ENCODE results near the gene RBMS3.

DNA sequence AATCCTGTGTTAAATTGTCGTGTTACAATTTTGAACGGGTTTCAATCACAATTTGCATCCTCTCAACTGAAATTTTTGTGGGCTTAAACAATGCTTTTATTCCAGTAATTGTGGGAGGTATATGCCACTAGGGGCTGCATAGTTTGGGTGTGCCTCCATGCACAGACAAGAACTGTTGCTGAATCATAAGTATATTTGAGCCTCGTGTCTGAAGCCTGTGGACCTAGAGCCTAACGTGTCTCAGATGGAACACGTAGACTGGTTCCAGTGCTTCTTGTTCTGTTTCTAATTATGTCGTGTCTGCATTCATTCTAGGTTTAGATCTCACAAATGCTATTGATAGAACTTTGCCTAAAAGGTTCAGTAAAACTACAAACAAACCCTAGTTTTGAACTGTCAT is 363.4 kb downstream of the RBMS3 start:
- TF ChIP-seq, protein P1, sequence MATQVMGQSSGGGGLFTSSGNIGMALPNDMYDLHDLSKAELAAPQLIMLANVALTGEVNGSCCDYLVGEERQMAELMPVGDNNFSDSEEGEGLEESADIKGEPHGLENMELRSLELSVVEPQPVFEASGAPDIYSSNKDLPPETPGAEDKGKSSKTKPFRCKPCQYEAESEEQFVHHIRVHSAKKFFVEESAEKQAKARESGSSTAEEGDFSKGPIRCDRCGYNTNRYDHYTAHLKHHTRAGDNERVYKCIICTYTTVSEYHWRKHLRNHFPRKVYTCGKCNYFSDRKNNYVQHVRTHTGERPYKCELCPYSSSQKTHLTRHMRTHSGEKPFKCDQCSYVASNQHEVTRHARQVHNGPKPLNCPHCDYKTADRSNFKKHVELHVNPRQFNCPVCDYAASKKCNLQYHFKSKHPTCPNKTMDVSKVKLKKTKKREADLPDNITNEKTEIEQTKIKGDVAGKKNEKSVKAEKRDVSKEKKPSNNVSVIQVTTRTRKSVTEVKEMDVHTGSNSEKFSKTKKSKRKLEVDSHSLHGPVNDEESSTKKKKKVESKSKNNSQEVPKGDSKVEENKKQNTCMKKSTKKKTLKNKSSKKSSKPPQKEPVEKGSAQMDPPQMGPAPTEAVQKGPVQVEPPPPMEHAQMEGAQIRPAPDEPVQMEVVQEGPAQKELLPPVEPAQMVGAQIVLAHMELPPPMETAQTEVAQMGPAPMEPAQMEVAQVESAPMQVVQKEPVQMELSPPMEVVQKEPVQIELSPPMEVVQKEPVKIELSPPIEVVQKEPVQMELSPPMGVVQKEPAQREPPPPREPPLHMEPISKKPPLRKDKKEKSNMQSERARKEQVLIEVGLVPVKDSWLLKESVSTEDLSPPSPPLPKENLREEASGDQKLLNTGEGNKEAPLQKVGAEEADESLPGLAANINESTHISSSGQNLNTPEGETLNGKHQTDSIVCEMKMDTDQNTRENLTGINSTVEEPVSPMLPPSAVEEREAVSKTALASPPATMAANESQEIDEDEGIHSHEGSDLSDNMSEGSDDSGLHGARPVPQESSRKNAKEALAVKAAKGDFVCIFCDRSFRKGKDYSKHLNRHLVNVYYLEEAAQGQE (IDR thresholded peaks at IDR 0.05; ENCODE audit: low read depth) = no peak
- no peak for TF ChIP-seq EZH2 (IDR thresholded peaks at IDR 0.05)
- TF ChIP-seq, protein P2, sequence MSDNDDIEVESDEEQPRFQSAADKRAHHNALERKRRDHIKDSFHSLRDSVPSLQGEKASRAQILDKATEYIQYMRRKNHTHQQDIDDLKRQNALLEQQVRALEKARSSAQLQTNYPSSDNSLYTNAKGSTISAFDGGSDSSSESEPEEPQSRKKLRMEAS (IDR thresholded peaks at IDR 0.05) = no peak
- TF ChIP-seq POLR2A (IDR thresholded peaks at IDR 0.05; ENCODE audit: borderline replicate concordance, extremely low read depth, insufficient read depth, insufficient read length) = no peak
- TF ChIP-seq SIN3A (IDR thresholded peaks at IDR 0.05; ENCODE audit: low read depth) = no peak
- TF ChIP-seq POLR2AphosphoS5 (IDR thresholded peaks at IDR 0.05; ENCODE audit: low read depth, low read length) = no peak
- TF ChIP-seq, protein P3, sequence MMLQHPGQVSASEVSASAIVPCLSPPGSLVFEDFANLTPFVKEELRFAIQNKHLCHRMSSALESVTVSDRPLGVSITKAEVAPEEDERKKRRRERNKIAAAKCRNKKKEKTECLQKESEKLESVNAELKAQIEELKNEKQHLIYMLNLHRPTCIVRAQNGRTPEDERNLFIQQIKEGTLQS (IDR thresholded peaks at IDR 0.05) = no peak

Measured in HCT116 (cell line).